Activated CD8-positive, alpha-beta memory T cell treated with anti-CD3 and anti-CD28 coated beads, Interleukin-2, amount 10 ng/mL, durations not matched to agents 7 days and 5 days (primary cell): ENCODE results near the gene OVCH2. TPM values are rescaled to one million over a fixed set of nuclear protein-coding genes. Genes with fewer than 3 reads are reported as not detected.
A peak's percentile ranks its signal among the peaks of the same experiment; 100 is the strongest.

Experiments used
- ATAC-seq: fragments of 150-1000 bp; cut with Tn5 transposase; one replicate; pipeline ENCODE4 v1.10.0; 2021; ENCODE audit warnings: moderate library complexity
- CTCF ChIA-PET: fragments of 350-600 bp; sonication (Branson Sonifier 250); formaldehyde crosslinking; loops from one replicate; lab custom pipeline; 2021; ENCODE audit warnings: antibody characterized with exemption; lab: Charles Lee
- DNase-seq: peaks from one replicate; pipeline ENCODE4 v3.0.0-alpha.2; 2020
- H3K27ac Mint-ChIP-seq: one replicate; pipeline ENCODE4 v1.8.0; 2021; ENCODE audit warnings: mild to moderate bottlenecking, mixed read lengths
- H3K27me3 Mint-ChIP-seq: one replicate; pipeline ENCODE4 v1.8.0; 2021; ENCODE audit warnings: mixed read lengths
- H3K36me3 Mint-ChIP-seq: one replicate; pipeline ENCODE4 v1.8.0; 2021; ENCODE audit warnings: mild to moderate bottlenecking, mixed read lengths
- H3K4me1 Mint-ChIP-seq: one replicate; pipeline ENCODE4 v1.8.0; 2021; ENCODE audit warnings: mixed read lengths
- H3K4me3 Mint-ChIP-seq: one replicate; pipeline ENCODE4 v1.8.0; 2021; ENCODE audit warnings: mild to moderate bottlenecking, moderate library complexity, mixed read lengths
- H3K9me3 Mint-ChIP-seq: one replicate; pipeline ENCODE4 v1.8.0; 2022; ENCODE audit warnings: low read depth, mixed read lengths
- total RNA-seq, 2 experiments: library from RNA; stranded (reverse); gene quantifications; one replicate each; pipeline ENCODE4 v1.2.3, GENCODE V29; 2021

The OVCH2 gene
- total RNA-seq, 2 experiments from 2014 or later = not detected

DNA sequence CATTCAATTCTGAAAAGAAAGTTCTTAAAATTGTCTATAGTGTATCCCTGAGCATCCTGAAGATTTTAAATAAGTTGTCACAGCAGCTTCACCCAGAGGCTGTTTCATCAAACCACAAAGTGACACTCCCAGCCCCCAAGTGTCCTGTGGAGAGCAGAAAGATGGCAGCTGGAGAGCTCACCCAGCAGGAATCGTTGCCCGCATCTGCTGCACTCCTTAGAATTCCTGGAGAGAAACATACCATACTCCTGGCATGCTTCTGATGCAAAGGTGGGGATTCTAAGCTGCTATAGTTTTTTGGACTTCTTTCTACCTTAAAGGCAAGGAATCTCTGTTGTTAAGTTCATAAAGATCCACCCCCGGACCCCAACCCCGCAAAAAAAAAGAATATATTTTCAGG, 19.5 kb downstream of the OVCH2 start:
- ATAC-seq (no peak), DNase-seq (no peak)
- peaks cover 2% of the 10 kb centered on the region for H3K4me1 Mint-ChIP-seq
- no peak overlapping the region for H3K27ac Mint-ChIP-seq
- H3K4me3 Mint-ChIP-seq = no peak overlapping the region
- no peaks in the 10 kb centered on the region for H3K36me3 Mint-ChIP-seq
- H3K27me3 Mint-ChIP-seq = peaks cover 38% of the 10 kb centered on the region
- no peaks in the 10 kb centered on the region for H3K9me3 Mint-ChIP-seq
- CTCF ChIA-PET = interaction anchor here (0.7 to 1.6 kb wide), 4 partner anchors 9 to 332 kb away, joined by 3 to 5 read pairs (median 4); partner anchors contain the start of gene PPFIBP2

DNA sequence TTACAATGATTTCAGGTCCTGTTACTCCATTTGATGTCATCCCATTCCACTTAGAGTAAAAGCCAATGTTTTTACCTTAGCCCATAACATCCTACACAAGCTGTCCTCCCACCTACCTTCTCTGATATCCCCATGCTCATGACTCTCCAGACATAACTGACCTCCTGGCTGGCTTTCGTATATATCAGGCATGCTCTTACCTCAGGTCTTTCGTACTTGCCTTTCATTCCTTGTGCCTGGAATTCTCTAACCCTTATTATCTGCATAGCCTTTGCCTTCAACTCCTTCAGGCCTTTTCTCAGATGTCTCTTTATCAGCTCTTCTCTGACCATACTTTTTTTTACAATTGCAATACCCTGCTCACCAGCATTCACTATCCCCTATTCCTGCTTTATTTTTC, 22.7 kb downstream of the OVCH2 start:
- Mint-ChIP-seq H3K36me3 (no peaks in the 10 kb centered on the region), H3K27me3 (peaks cover 41% of the 10 kb centered on the region), H3K4me1 (no peaks in the 10 kb centered on the region), H3K9me3 (no peaks in the 10 kb centered on the region), H3K27ac (no peak overlapping the region), H3K4me3 (no peak overlapping the region)
- DNase-seq = no peak
- no peak for ATAC-seq
- CTCF ChIA-PET = no interaction called here

DNA sequence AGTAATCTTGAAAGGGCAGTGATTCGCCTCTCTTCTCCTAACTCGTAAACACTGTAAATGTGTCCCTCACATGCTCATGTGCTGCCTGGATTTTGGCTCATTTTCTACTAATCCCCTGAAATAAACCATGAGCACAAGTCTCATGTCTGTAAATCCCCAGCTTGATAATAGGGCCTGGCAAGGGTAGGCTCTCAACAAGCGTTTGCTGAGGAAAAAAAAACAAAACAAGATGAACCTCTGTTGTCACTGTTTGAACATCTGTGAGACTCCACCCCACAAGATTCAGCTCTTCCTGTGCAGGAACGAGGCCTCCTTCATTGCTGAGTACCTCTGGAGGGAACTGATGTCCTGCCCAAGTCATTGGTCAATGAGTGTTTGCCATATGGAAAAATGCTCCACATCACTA, 28.5 kb downstream of the OVCH2 start:
- Mint-ChIP-seq H3K9me3 (no peaks in the 10 kb centered on the region), H3K4me3 (no peak overlapping the region), H3K36me3 (no peaks in the 10 kb centered on the region), H3K27me3 (peaks cover 68% of the 10 kb centered on the region), H3K27ac (no peak overlapping the region), H3K4me1 (peaks cover 4% of the 10 kb centered on the region)
- ATAC-seq = no peak
- DNase-seq = no peak
- CTCF ChIA-PET = interaction anchor here (1.6 to 1.9 kb wide), 2 partner anchors 12 to 164 kb away, joined by 4 to 6 read pairs; partner anchors contain the start of gene PPFIBP2

- Mint-ChIP-seq H3K36me3 (no peaks in the 10 kb centered on the region), H3K4me1 (peaks cover 6% of the 10 kb centered on the region), H3K27me3 (peaks cover 75% of the 10 kb centered on the region), H3K4me3 (no peak overlapping the region), H3K27ac (no peak overlapping the region), H3K9me3 (no peaks in the 10 kb centered on the region)
- CTCF ChIA-PET = interaction anchor here (1.6 to 1.9 kb wide), 3 partner anchors 9 to 164 kb away, joined by 4 to 6 read pairs (median 4); partner anchors contain the start of gene PPFIBP2
- ATAC-seq = no peak
- DNase-seq = no peak
Observed at GRCh38 chr11:7677071-7677470, 29.2 kb downstream of the OVCH2 start.

- Mint-ChIP-seq H3K4me1 (peaks cover 6% of the 10 kb centered on the region), H3K36me3 (no peaks in the 10 kb centered on the region), H3K27me3 (peaks cover 69% of the 10 kb centered on the region), H3K27ac (no peak overlapping the region), H3K4me3 (no peak overlapping the region), H3K9me3 (no peaks in the 10 kb centered on the region)
- ATAC-seq (no peak), DNase-seq (no peak)
- CTCF ChIA-PET = interaction anchor here (0.9 to 1.7 kb wide), 2 partner anchors 10 kb away, joined by 4 to 6 read pairs; no protein-coding TSS in a partner anchor
Observed at GRCh38 chr11:7675631-7676030, 30.6 kb downstream of the OVCH2 start.

DNA sequence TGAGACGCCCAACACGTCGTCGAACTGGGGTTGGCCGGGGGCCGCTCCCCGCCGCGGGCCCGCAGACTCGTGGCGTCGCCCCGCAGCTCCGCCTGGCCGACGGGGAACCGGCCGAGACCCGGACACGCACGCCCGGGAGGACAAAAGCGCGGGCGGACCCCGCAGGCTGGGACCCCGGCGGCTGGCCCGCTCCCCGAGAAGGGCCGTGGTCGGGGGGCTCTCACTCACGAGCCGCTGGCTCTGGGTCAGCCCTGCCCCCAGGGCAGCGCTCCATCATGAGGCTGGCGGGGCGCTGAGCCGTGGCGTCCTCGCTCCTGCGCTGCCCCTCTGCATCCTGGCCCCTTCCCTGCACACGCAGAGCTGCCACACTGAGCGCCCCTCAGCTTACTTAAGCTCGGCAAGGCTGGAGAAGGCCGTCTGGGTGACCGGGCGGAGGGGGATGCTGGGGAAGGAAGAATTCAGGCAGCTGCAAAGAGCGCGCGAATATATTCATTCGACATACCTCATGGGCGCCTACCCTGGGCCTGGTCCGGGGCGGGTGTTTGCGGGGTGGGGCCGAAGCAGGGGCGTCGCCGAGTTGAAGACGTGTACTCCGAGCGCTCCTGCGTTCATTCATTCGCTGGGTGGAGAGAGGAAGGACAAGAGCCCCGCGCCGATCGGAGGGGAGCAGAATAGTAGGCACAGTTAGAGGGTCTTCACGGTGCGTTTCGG, 32.4 kb downstream of the OVCH2 start:
- ATAC-seq (peak; percentile 64), DNase-seq (no peak)
- H3K9me3 Mint-ChIP-seq = no peaks in the 10 kb centered on the region
- H3K27ac Mint-ChIP-seq = no peak overlapping the region
- no peaks in the 10 kb centered on the region for H3K36me3 Mint-ChIP-seq
- CTCF ChIA-PET = no interaction called here
- peaks cover 56% of the 10 kb centered on the region for H3K27me3 Mint-ChIP-seq
- H3K4me3 Mint-ChIP-seq = peak overlapping the region; percentile 9
- peaks cover 6% of the 10 kb centered on the region for H3K4me1 Mint-ChIP-seq

- peak within 1 kb of the TSS; percentile 27 for H3K4me3 Mint-ChIP-seq
- H3K27me3 Mint-ChIP-seq = peaks cover 53% of the 10 kb centered on the region
Observed at GRCh38 chr11:7672960-7673723, 33.1 kb downstream of the OVCH2 start, which contains the start of gene CYB5R2. Gene CYB5R2 (minus strand): TSS chr11:7673500. CDS start chr11:7672825, 675 bp downstream.

DNA sequence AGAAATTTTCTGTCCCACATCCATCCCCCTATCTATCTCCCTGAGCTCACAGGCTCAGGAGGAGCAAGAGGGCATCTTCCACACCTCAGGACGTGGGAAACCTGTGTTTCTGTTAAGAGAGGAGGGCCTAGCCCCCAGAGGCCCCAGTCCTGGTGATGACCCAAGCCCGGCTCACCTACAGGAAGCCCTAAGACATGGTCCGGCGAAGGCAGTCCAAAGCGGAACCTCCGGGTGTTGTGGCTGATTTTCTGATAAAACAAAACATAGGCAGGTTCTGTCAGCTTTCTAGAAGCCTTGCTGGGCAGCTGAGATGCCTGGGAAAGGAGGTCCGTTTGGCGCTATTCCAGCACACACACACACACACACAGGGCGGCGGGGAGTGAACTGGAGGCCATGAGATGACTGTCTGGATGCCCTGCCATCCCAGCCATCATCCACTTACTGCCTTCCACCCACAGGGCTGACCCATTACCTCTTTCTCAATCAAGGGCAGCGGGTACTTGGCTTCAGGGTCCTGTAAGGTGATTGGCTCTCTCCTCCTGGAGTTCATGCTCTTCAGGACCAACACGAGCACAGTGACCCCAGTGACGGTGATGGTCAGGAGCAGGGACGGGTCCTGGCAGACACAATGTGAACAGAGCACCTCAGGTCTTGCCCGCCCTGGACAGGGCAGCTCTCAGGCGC, 33.9 kb downstream of the OVCH2 start:
- H3K4me3 Mint-ChIP-seq = no peak overlapping the region
- peaks cover 47% of the 10 kb centered on the region for H3K27me3 Mint-ChIP-seq
- no peak overlapping the region for H3K27ac Mint-ChIP-seq
- H3K9me3 Mint-ChIP-seq = no peaks in the 10 kb centered on the region
- H3K4me1 Mint-ChIP-seq = peaks cover 6% of the 10 kb centered on the region
- H3K36me3 Mint-ChIP-seq = no peaks in the 10 kb centered on the region
- CTCF ChIA-PET = no interaction called here
- DNase-seq (no peak), ATAC-seq (no peak)

More at GRCh38 chr11:7672960-7673723, 33.1 kb downstream of the OVCH2 start, which contains the start of gene CYB5R2:
- H3K27ac Mint-ChIP-seq = no peak within 1 kb of the TSS
- DNase-seq = no peak
- no peaks in the 10 kb centered on the region for H3K9me3 Mint-ChIP-seq
- H3K4me1 Mint-ChIP-seq = peaks cover 6% of the 10 kb centered on the region
- H3K36me3 Mint-ChIP-seq = no peaks in the 10 kb centered on the region
- CTCF ChIA-PET = no interaction called here
- peak; percentile 52 for ATAC-seq

DNA sequence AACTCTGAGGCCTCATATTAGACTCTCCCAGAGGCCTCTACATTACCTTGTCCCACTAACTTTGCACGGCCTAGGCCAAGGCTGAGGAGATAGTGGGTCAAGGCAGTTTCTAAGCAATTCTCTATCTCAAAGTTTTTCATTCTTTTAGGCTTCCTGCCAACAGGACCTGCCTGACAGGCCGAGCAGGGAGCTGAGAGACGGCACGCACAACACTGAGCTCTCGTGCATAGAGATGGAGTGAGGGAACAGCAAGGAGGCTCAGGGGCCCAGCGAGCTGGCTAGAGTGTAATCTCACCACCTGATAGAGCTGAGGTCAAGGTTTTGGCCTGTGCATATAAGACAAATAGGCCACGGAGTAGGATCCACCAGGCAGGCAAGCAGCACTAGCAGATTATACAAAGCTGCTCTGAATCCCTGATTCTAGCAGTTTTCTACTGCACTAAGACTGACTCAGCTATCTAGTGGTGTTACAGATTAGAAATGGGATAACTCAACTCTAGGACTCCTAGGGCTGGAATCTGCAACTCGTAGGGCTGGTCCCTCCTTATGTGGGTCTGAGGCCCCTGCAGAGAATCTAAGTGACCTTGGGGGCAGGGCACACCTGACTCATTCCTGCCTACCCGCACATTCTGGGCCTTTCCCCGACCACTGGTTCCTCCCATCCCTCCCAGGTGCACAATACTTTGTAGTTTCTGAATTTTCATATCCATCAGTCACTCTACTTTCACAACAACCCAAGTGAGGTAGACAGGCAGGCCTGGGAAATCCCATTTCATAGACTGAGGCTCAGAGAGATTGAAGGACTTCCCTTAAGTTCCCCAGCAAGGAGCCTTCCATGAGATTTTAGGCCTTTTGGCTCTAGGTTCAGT, 34.7 kb downstream of the OVCH2 start:
- Mint-ChIP-seq H3K27me3 (peaks cover 41% of the 10 kb centered on the region), H3K4me1 (peaks cover 6% of the 10 kb centered on the region), H3K4me3 (no peak overlapping the region), H3K36me3 (no peaks in the 10 kb centered on the region), H3K9me3 (no peaks in the 10 kb centered on the region), H3K27ac (no peak overlapping the region)
- DNase-seq = no peak
- CTCF ChIA-PET = interaction anchor here (1.0 kb wide), 1 partner anchor 23 kb away, joined by 4 read pairs; no protein-coding TSS in a partner anchor
- no peak for ATAC-seq

- Mint-ChIP-seq H3K9me3 (no peaks in the 10 kb centered on the region), H3K36me3 (no peaks in the 10 kb centered on the region), H3K27ac (no peak overlapping the region), H3K4me3 (no peak overlapping the region), H3K4me1 (peaks cover 6% of the 10 kb centered on the region), H3K27me3 (peaks cover 32% of the 10 kb centered on the region)
- CTCF ChIA-PET = interaction anchor here (1.0 kb wide), 1 partner anchor 24 kb away, joined by 4 read pairs; no protein-coding TSS in a partner anchor
- DNase-seq (no peak), ATAC-seq (no peak)
Observed at GRCh38 chr11:7670641-7671040, 35.6 kb downstream of the OVCH2 start.

GRCh38 chr11:7668911-7669310, 37.4 kb downstream of the OVCH2 start:
- DNase-seq (no peak), ATAC-seq (no peak)
- H3K9me3 Mint-ChIP-seq = no peaks in the 10 kb centered on the region
- CTCF ChIA-PET = no interaction called here
- peaks cover 4% of the 10 kb centered on the region for H3K4me1 Mint-ChIP-seq
- H3K36me3 Mint-ChIP-seq = no peaks in the 10 kb centered on the region
- H3K4me3 Mint-ChIP-seq = no peak overlapping the region
- no peak overlapping the region for H3K27ac Mint-ChIP-seq
- peaks cover 15% of the 10 kb centered on the region for H3K27me3 Mint-ChIP-seq

GRCh38 chr11:7668464-7668863, 37.8 kb downstream of the OVCH2 start:
- H3K4me1 Mint-ChIP-seq = peaks cover 4% of the 10 kb centered on the region
- CTCF ChIA-PET = no interaction called here
- no peaks in the 10 kb centered on the region for H3K36me3 Mint-ChIP-seq
- H3K9me3 Mint-ChIP-seq = no peaks in the 10 kb centered on the region
- no peak overlapping the region for H3K4me3 Mint-ChIP-seq
- H3K27ac Mint-ChIP-seq = no peak overlapping the region
- DNase-seq = no peak
- peaks cover 14% of the 10 kb centered on the region for H3K27me3 Mint-ChIP-seq
- ATAC-seq = no peak
